WTC11 (cell line): Measurements from ENCODE around the gene S100G. TPM values are rescaled to one million over a fixed set of nuclear protein-coding genes. Genes with fewer than 3 reads are reported as not detected.

ENCODE experiments used
- ATAC-seq: fragments of 200-7000 bp; cut with Tn5 transposase; 2 replicates; pipeline ENCODE4 v1.10.0; 2021; ENCODE audit warnings: mild to moderate bottlenecking, moderate library complexity
- CTCF ChIA-PET: fragments of 300-600 bp; sonication (Branson Sonifier 250); formaldehyde crosslinking; loops from one replicate; lab custom pipeline; 2021; ENCODE audit warnings: antibody characterized with exemption; lab: Charles Lee
- POLR2A ChIA-PET: fragments of 350-600 bp; sonication (Branson Sonifier 250); formaldehyde crosslinking; loops from one replicate; lab custom pipeline; 2021; ENCODE audit warnings: antibody characterized with exemption; lab: Charles Lee
- DNase-seq: peaks from one replicate; pipeline ENCODE4 v3.0.0; 2021; ENCODE audit warnings: low spot score
- H3K27ac Mint-ChIP-seq: 2 replicates; pipeline ENCODE4 v1.8.0; 2021; ENCODE audit warnings: mixed read lengths
- H3K27me3 Mint-ChIP-seq: 2 replicates; pipeline ENCODE4 v1.8.0; 2021; ENCODE audit warnings: low read depth, mild to moderate bottlenecking, moderate library complexity, mixed read lengths
- H3K36me3 Mint-ChIP-seq: 2 replicates; pipeline ENCODE4 v1.8.0; 2021; ENCODE audit warnings: mixed read lengths
- H3K4me1 Mint-ChIP-seq: 2 replicates; pipeline ENCODE4 v1.8.0; 2022; ENCODE audit warnings: mixed read lengths
- H3K4me3 Mint-ChIP-seq: 2 replicates; pipeline ENCODE4 v1.8.0; 2021; ENCODE audit warnings: mild to moderate bottlenecking, moderate library complexity, mixed read lengths
- H3K9me3 Mint-ChIP-seq: 2 replicates; pipeline ENCODE4 v1.8.0; 2021; ENCODE audit warnings: mixed read lengths
- AFF4 ChIP-seq: sonication (generic); formaldehyde crosslinking; IDR thresholded peaks from 2 replicates; pipeline ENCODE4 v1.8.1; 2023; ENCODE audit warnings: mild to moderate bottlenecking, missing genetic modification reagents, borderline replicate concordance
- ATF3 ChIP-seq: sonication (generic); formaldehyde crosslinking; conservative IDR thresholded peaks from 2 replicates; pipeline ENCODE4 v1.8.1; 2022; ENCODE audit warnings: mild to moderate bottlenecking, missing genetic modification reagents
- CTCF ChIP-seq: fragments of 200-600 bp; IDR thresholded peaks from 2 replicates; pipeline ENCODE4 v1.8.0; 2022; ENCODE audit warnings: antibody characterized with exemption
- MXD4 ChIP-seq: fragments of 250-450 bp; sonication (Bioruptor Pico); IDR thresholded peaks from 2 replicates; pipeline ENCODE4 v1.8.0; 2021; ENCODE audit warnings: mild to moderate bottlenecking, moderate library complexity, borderline replicate concordance
- MYBL2 ChIP-seq: sonication (generic); formaldehyde crosslinking; IDR thresholded peaks from 2 replicates; pipeline ENCODE4 v1.8.1; 2023; ENCODE audit warnings: mild to moderate bottlenecking, moderate library complexity, missing genetic modification reagents
- NFE2L1 ChIP-seq: sonication (generic); formaldehyde crosslinking; IDR thresholded peaks from 2 replicates; pipeline ENCODE4 v1.8.1; 2023; ENCODE audit warnings: missing genetic modification reagents
- PRRX2 ChIP-seq: fragments of 250-450 bp; sonication (Bioruptor Pico); IDR thresholded peaks from 2 replicates; pipeline ENCODE4 v1.8.0; 2021; ENCODE audit warnings: mild to moderate bottlenecking
- SP1 ChIP-seq: sonication (generic); formaldehyde crosslinking; conservative IDR thresholded peaks from 2 replicates; pipeline ENCODE4 v1.8.1; 2022; ENCODE audit warnings: missing genetic modification reagents
- ZNF396 ChIP-seq: fragments of 250-450 bp; sonication (Bioruptor Pico); IDR thresholded peaks from 2 replicates; pipeline ENCODE4 v1.8.0; 2021; ENCODE audit warnings: mild to moderate bottlenecking, moderate library complexity, borderline replicate concordance
- ZNF416 ChIP-seq: fragments of 250-450 bp; sonication (Bioruptor Pico); IDR thresholded peaks from 2 replicates; pipeline ENCODE4 v1.9.0; 2021; ENCODE audit warnings: mild to moderate bottlenecking, inconsistent platforms
- ZNF425 ChIP-seq: fragments of 250-450 bp; sonication (Bioruptor Pico); conservative IDR thresholded peaks from 2 replicates; pipeline ENCODE4 v1.9.0; 2021; ENCODE audit warnings: mild to moderate bottlenecking
- ZNF532 ChIP-seq: fragments of 250-450 bp; sonication (Bioruptor Pico); IDR thresholded peaks from 2 replicates; pipeline ENCODE4 v1.9.0; 2021; ENCODE audit warnings: mild to moderate bottlenecking, borderline replicate concordance
- total RNA-seq: library from RNA; stranded (reverse); gene quantifications from 3 replicates; pipeline ENCODE4 v1.2.3, GENCODE V29; 2021
- TF ChIP-seq, protein P1 (sequence below): fragments of 250-450 bp; sonication (Bioruptor Pico); IDR thresholded peaks from 2 replicates; pipeline ENCODE4 v1.9.0; 2021; ENCODE audit warnings: mild to moderate bottlenecking
- TF ChIP-seq, protein P2 (sequence below): sonication (generic); formaldehyde crosslinking; IDR thresholded peaks from 2 replicates; pipeline ENCODE4 v1.8.0; 2022; ENCODE audit warnings: missing genetic modification reagents

Gene S100G
- total RNA-seq, 1 experiment from 2014 or later = not detected

- TF ChIP-seq ZNF425 (CRISPR knock-in tag) = no peak
- TF ChIP-seq, protein P1, sequence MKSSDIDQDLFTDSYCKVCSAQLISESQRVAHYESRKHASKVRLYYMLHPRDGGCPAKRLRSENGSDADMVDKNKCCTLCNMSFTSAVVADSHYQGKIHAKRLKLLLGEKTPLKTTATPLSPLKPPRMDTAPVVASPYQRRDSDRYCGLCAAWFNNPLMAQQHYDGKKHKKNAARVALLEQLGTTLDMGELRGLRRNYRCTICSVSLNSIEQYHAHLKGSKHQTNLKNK = no peak
- TF ChIP-seq AFF4 (CRISPR knock-in tag) = no peak
- no peak for TF ChIP-seq MXD4
- TF ChIP-seq ZNF416 (CRISPR knock-in tag) = no peak
- no peak for TF ChIP-seq SP1 (CRISPR knock-in tag)
- no peak for TF ChIP-seq ATF3 (CRISPR knock-in tag)
- TF ChIP-seq PRRX2 (CRISPR knock-in tag) = no peak
- TF ChIP-seq, protein P2, sequence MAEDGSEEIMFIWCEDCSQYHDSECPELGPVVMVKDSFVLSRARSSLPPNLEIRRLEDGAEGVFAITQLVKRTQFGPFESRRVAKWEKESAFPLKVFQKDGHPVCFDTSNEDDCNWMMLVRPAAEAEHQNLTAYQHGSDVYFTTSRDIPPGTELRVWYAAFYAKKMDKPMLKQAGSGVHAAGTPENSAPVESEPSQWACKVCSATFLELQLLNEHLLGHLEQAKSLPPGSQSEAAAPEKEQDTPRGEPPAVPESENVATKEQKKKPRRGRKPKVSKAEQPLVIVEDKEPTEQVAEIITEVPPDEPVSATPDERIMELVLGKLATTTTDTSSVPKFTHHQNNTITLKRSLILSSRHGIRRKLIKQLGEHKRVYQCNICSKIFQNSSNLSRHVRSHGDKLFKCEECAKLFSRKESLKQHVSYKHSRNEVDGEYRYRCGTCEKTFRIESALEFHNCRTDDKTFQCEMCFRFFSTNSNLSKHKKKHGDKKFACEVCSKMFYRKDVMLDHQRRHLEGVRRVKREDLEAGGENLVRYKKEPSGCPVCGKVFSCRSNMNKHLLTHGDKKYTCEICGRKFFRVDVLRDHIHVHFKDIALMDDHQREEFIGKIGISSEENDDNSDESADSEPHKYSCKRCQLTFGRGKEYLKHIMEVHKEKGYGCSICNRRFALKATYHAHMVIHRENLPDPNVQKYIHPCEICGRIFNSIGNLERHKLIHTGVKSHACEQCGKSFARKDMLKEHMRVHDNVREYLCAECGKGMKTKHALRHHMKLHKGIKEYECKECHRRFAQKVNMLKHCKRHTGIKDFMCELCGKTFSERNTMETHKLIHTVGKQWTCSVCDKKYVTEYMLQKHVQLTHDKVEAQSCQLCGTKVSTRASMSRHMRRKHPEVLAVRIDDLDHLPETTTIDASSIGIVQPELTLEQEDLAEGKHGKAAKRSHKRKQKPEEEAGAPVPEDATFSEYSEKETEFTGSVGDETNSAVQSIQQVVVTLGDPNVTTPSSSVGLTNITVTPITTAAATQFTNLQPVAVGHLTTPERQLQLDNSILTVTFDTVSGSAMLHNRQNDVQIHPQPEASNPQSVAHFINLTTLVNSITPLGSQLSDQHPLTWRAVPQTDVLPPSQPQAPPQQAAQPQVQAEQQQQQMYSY (CRISPR knock-in tag) = no peak
These were observed 11.4 kb upstream of the S100G start (continued) for GRCh38 chrX:16638533-16638932.

DNA sequence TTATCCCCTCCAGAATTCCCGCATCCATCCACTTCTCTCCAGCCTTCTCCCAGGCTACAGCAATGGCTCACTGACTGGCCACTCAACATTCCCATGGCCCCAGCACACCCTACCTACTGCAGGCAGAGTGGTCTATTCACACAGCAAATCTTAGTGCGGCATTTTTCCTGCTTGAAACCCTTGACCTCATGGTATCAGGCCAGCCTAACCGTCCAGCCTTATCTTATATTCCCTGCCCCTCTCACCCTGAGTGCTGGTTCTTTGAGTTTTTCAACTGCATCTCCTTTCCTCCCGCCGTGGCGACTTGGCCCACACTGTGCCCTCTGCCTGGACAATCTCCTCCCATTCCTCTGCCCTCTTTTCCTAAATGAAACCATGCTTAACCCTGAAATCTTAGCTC is 10.0 kb upstream of the S100G start:
- no peak for DNase-seq
- TF ChIP-seq NFE2L1 (CRISPR knock-in tag) (no peak), ZNF532 (CRISPR knock-in tag) (no peak), ZNF396 (no peak), MYBL2 (CRISPR knock-in tag) (no peak), CTCF (no peak)
- Mint-ChIP-seq H3K27me3 (no peaks in the 10 kb centered on the region), H3K9me3 (0 out of 2 replicates have a peak, but pooled peaks cover 3% of the 10 kb centered on the region), H3K36me3 (peaks cover 42% of the 10 kb centered on the region), H3K4me1 (peaks cover 23% of the 10 kb centered on the region), H3K27ac (no peak overlapping the region; the same call in 1 of the 2 replicates), H3K4me3 (no peak overlapping the region)
- no peak for ATAC-seq
- ChIA-PET CTCF (no interaction called here), POLR2A (no interaction called here)
